KG1 (cell line): Measurements from ENCODE around the gene RHBDF1.
A peak's percentile ranks its signal among the peaks of the same experiment; 100 is the strongest.
"Not testable (repeated sequence)": the region's sequence is repeated elsewhere in the genome, so short reads cannot be mapped to it uniquely, and the experiment has no call there.

Experiments used
- DNase-seq: peaks from one replicate; lab custom pipeline; 2025; lab: John Stamatoyannopoulos, UW

Gene RHBDF1

DNA sequence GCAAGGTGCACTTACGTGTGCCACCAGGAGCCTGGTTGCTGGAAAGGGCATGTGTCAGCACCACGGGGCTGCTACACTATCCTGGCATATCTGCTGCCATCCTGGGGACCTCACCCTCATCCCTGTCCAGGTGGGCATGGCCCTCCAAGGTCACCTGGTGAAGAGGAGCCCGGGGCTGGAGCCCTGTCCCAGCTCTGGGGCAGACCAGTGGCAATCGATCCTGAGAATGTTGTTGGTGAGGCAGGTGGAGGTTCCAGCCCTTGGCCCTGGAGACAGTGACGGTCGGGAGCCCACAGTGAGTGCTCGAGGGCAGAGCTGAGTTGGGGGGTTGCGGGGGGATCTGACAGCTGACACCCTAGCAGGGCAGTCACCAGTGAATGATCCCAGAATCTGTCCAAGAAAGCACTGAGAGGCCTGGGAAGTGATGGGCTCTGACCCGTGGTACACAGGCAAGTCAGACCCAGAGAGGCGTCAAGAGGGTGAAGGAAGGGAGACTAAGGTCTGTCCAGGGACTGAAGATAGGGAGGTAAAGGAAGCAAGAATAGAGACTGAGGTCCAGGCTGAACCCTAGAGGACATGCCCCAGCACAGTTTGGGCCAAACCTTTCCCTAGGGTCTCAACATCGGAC is 36.6 kb downstream of the RHBDF1 start:
- no peak for DNase-seq

GRCh38 chr16:35011-35677 is 37.3 kb downstream of the RHBDF1 start:
- DNase-seq: peak; percentile 47

DNA sequence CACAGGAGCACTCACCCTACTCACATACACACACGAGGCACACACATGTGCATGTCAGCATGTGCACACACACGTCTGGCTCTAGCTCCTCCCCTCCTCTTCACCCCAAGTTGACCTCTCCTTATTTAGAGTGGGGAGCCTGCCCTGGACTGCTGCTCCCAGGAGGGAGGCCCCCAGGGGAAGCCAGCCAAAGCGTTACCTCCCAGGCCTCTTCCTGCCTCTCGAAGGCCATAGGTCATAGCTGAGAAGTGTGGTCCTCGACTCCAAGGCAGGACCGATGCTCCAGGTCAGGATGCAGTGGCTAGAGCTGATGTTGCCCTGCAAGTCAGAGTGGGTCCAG is 37.8 kb downstream of the RHBDF1 start:
- no peak for DNase-seq

DNA sequence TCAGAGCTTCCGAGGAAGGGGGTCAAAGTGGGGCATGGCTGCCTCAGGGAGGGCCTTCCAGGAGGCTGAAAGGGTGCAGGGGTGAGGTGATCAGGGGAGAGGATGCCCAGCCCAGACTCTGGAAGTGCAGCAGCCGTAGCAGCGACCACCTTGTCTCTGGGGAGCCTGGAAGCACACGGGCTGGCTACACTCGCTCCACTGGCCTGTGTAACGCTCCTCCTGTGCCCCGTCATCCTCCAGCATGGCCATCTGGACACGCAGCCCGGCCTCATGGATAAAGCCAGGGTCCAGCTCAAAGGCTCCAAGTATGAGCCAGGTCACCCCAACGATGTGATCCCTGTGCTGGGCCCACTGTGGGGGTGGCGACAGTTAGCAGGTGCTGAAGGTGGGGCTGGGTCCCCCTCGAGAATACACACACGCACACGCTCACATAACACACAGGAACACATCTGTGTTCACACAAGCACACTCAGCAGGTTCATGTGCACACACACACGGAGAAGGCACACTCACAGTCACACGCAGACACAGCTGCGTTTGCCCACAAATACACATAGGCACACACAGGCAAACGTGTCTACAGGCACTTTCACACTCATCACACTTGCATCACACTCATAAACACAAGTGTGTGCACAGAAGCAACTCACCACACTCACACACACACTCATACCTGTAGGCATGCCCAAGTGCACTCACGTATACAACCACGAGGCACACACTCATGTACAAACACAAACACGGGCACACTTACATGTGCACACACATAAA is 38.4 kb downstream of the RHBDF1 start:
- no peak for DNase-seq

- DNase-seq: not testable (repeated sequence)
Measured at GRCh38 chr16:33154-33876, 39.1 kb downstream of the RHBDF1 start.

DNA sequence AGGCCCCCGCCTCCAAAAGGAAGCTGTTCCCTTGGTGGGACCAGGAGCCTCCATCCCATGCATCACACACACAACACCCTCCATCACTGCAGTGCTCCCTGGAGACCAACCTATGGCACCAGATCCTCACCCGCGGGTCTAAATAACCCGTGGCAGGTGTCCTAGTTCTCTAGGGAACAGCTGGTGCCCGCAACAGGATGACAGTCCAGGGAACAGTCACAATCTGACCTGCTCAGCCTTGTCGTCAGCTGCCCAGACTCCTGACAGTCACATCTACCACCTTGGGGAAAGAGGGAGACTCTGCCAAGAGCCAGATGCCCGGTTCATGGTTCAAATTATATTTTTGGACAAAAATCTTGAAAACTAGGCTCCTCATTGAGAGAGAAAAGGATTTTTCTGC is 41.8 kb downstream of the RHBDF1 start:
- DNase-seq: not testable (repeated sequence)

- not testable (repeated sequence) for DNase-seq
Measured at GRCh38 chr16:25926-26348, 46.5 kb downstream of the RHBDF1 start.

DNA sequence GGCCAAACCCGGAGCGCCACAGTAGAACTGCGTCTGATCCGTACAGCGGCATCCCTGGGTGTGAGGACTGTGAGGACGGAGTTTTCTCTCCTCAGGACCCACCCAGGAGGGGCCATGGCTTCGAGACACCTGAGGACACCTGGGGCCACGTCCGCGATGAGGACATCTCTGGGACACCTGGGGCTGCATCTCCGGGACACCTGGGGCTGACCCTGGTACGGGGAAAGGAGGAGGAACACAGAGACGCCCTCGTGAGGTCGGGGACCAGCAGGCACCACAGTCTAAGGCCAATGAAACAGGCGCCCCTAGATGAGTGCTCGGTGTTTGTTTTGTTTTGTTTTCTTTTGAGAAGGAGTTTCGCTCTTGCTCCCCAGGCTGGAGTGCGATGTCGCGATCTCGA is 48.3 kb downstream of the RHBDF1 start:
- not testable (repeated sequence) for DNase-seq

DNA sequence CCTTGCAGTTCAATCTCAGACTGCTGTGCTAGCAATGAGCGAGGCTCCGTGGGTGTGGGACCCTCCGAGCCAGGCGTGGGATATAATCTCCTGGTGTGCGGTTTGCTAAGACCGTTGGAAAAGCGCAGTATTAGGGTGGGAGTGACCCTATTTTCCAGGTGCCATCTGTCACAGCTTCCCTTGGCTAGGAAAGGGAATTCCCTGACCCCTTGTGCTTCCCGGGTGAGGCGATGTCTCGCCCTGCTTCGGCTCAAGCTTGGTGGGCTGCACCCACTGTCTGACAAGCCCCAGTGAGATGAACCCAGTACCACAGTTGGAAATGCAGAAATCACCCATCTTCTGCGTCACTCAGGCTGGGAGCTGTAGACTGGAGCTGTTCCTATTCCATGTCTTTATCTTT is 51.5 kb downstream of the RHBDF1 start:
- DNase-seq: not testable (repeated sequence)

- not testable (repeated sequence) for DNase-seq
Measured at GRCh38 chr16:17062-17765, 55.2 kb downstream of the RHBDF1 start.

- DNase-seq: peak; percentile 15
Measured at GRCh38 chr16:10772-11171, 61.7 kb downstream of the RHBDF1 start.

GRCh38 chr16:9903-10665 is 62.3 kb downstream of the RHBDF1 start:
- DNase-seq: no peak
